HUES64 (cell line): ENCODE measurements around the gene UBAC2.

Experiments used
- H3K27ac ChIP-seq: 2 replicates; pipeline ENCODE4 v1.7.0; 2013; ENCODE audit warnings: low read depth, low read length, inconsistent platforms
- H3K27me3 ChIP-seq: 2 replicates; pipeline ENCODE4 v1.6.1; 2013; ENCODE audit warnings: mild to moderate bottlenecking, low read length; ENCODE audit not compliant: insufficient read depth
- H3K36me3 ChIP-seq: 2 replicates; pipeline ENCODE4 v1.6.1; 2013; ENCODE audit warnings: mild to moderate bottlenecking, low read length; ENCODE audit not compliant: insufficient read depth
- H3K4me1 ChIP-seq: 2 replicates; pipeline ENCODE4 v1.6.1; 2013; ENCODE audit warnings: mild to moderate bottlenecking, low read length, moderate library complexity; ENCODE audit not compliant: insufficient read depth
- H3K4me3 ChIP-seq: 2 replicates; pipeline ENCODE4 v1.5.1; 2013; ENCODE audit warnings: mild to moderate bottlenecking, low read length, moderate library complexity
- H3K9ac ChIP-seq: 2 replicates; pipeline ENCODE4 v1.6.1; 2013; ENCODE audit warnings: mild to moderate bottlenecking, low read depth, low read length
- H3K9me3 ChIP-seq: 2 replicates; pipeline ENCODE4 v1.6.1; 2013; ENCODE audit warnings: low read depth, low read length; ENCODE audit not compliant: insufficient read depth
- WGBS: fragments of 150-250, 120-280 bp; methylation state at CpG from one replicate; pipeline ENCODE4 v1.1.7; 2013; ENCODE audit warnings: missing lambda C conversion rate; 5-methylcytosine and 5-hydroxymethylcytosine counted together

UBAC2 gene

DNA sequence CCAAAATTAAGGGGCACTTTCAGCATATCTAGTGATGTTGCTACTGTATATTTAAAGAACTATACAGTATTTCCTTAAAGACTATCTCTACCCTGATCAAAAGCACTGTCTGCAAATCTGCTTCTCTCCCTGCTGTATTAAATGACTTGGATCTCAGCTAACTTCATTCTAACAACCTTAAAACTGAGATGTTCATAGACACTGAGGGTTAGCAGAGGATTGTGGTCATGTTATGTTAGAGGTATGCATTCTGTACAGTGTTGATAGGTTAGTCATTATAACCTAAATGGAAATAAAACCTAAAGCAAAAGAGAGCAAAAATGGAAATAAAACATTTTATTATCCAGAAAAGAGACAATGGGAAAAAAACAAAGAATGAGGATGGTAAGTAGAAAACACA lies 96.7 kb downstream of the UBAC2 start:
- H3K9ac ChIP-seq = no peak overlapping the region
- H3K4me3 ChIP-seq = no peak overlapping the region
- H3K9me3 ChIP-seq = no peaks in the 10 kb centered on the region
- no peaks in the 10 kb centered on the region for H3K4me1 ChIP-seq
- no peaks in the 10 kb centered on the region for H3K27me3 ChIP-seq
- no peak overlapping the region for H3K27ac ChIP-seq
- H3K36me3 ChIP-seq = no peaks in the 10 kb centered on the region

- Histone ChIP-seq H3K9ac (no peak overlapping the region), H3K27me3 (no peaks in the 10 kb centered on the region), H3K4me1 (no peaks in the 10 kb centered on the region), H3K36me3 (no peaks in the 10 kb centered on the region), H3K27ac (no peak overlapping the region), H3K9me3 (no peaks in the 10 kb centered on the region), H3K4me3 (no peak overlapping the region)
- 95% methylated on average over 1 of the region's 2 CpGs for WGBS
Observed at GRCh38 chr13:99298056-99298455, 97.4 kb downstream of the UBAC2 start.

- H3K27me3 ChIP-seq = no peaks in the 10 kb centered on the region
- no peaks in the 10 kb centered on the region for H3K4me1 ChIP-seq
- H3K9ac ChIP-seq = no peak overlapping the region
- H3K4me3 ChIP-seq = no peak overlapping the region
- H3K36me3 ChIP-seq = no peaks in the 10 kb centered on the region
- WGBS = 94% methylated on average over 3 of the region's 4 CpGs
- H3K27ac ChIP-seq = no peak overlapping the region
- no peaks in the 10 kb centered on the region for H3K9me3 ChIP-seq
Observed at GRCh38 chr13:99299256-99299919, 98.7 kb downstream of the UBAC2 start.

DNA sequence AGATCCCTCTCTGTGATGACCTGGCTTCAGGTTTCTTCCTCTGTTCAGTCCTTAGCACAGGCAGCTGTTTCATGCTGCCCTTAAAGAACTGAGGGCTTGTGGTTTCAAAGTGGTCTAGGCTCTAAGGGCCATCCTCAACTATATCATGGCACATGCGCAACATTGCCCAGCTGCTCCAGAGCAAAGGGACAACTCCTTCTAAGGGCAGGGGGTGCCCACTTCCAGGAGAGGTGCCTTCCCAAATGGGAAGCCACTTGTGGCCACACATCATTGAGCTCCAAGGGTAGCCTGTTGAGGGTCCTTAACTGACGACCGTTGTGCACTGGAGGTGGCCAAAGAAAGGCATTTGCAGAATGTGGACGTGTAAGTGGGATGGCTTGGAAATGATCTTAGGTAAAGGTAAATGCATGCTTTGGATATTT lies 99.3 kb downstream of the UBAC2 start:
- 83% methylated on average over 4 of the region's 4 CpGs for WGBS
- Histone ChIP-seq H3K9me3 (no peaks in the 10 kb centered on the region), H3K4me1 (no peaks in the 10 kb centered on the region), H3K27ac (no peak overlapping the region), H3K9ac (no peak overlapping the region), H3K4me3 (no peak overlapping the region), H3K36me3 (no peaks in the 10 kb centered on the region), H3K27me3 (no peaks in the 10 kb centered on the region)

DNA sequence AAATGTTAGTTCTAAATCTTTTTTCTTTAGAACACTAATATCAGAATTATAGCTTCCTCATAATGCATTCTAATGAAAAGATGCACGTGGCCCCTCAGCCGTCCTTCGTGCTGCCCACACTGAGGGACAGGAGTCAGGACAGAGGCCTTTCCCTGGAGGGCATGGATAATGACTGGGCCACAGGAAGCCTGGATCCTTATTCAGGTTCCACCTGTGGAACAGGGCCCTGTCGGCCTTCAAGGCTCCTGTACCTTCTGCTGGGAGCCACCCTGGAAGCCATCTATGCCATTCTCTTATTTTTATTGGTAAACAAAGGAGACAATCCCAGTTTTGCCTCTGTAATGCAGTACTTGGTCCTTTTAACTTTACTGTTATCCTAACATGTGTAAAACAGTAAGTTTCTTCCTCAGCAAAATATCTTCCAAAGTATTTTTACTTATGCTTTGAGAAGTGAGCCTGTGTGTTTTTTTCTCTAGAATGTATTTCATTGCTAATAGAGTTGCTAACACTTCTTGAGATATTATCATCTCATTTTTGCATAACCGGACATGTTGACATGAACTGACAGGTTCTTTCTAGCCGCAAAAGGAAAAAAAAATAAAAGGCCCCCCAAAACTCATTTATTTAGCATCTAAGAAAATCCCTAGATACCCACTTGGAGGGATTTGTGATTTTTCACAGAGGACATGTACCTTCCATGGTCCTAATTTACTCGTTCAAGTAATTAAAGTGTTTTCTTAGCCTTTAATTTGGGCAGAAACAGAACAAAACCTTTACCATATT lies 100.6 kb downstream of the UBAC2 start:
- no peak overlapping the region for H3K27ac ChIP-seq
- H3K4me1 ChIP-seq = 0 out of 2 replicates have a peak, but pooled peaks cover 2% of the 10 kb centered on the region
- WGBS = 94% methylated on average over 7 of the region's 7 CpGs
- no peaks in the 10 kb centered on the region for H3K9me3 ChIP-seq
- no peaks in the 10 kb centered on the region for H3K27me3 ChIP-seq
- H3K36me3 ChIP-seq = no peaks in the 10 kb centered on the region
- H3K9ac ChIP-seq = no peak overlapping the region
- H3K4me3 ChIP-seq = no peak overlapping the region

DNA sequence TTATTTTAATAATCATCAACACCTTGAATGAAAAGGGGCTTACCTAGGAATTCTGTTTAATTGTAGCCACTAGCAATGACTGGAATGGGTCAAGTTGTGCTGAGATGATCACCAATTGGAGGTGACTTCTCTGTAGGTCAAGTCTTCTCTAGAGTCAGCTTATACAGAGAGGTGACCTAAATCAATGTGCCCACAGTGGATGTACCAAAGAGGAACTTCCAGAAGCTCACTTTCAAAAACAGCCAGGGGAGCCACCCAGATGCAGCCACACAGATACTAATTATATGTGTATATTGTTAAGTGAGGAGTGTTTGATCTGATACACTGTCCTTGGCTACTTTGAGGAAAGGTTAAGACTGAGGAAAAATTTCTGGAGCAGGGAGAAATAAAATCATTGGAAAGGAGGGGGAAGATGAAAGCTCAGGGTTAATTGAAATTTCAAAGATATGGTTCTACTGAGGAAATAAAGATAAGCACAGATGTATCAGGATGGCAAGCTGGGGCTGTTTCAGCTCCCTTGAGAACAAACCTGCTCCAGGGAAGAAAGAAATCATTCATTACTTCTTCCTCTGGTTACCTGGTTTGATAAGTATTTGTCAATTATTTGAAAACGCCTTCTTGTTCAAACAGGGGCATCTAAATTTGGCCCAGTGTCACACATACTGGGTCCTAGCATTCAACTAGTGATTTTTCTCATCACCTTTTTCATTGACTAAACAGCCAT lies 101.4 kb downstream of the UBAC2 start:
- 100% methylated on average over 1 of the region's 1 CpG for WGBS
- no peaks in the 10 kb centered on the region for H3K27me3 ChIP-seq
- no peak overlapping the region for H3K27ac ChIP-seq
- no peaks in the 10 kb centered on the region for H3K9me3 ChIP-seq
- H3K9ac ChIP-seq = no peak overlapping the region
- H3K4me1 ChIP-seq = peaks cover 8% of the 10 kb centered on the region; the same call in 1 of the 2 replicates
- no peaks in the 10 kb centered on the region for H3K36me3 ChIP-seq
- H3K4me3 ChIP-seq = no peak overlapping the region

- Histone ChIP-seq H3K4me1 (peaks cover 16% of the 10 kb centered on the region; the same call in 1 of the 2 replicates), H3K9ac (no peak overlapping the region), H3K27ac (no peak overlapping the region), H3K4me3 (no peak overlapping the region), H3K27me3 (no peaks in the 10 kb centered on the region), H3K36me3 (no peaks in the 10 kb centered on the region), H3K9me3 (no peaks in the 10 kb centered on the region)
- 92% methylated on average over 8 of the region's 8 CpGs for WGBS
Observed at GRCh38 chr13:99302637-99303505, 102.2 kb downstream of the UBAC2 start.

- no peak overlapping the region for H3K27ac ChIP-seq
- no peak overlapping the region for H3K9ac ChIP-seq
- peaks cover 18% of the 10 kb centered on the region; the same call in 1 of the 2 replicates for H3K4me1 ChIP-seq
- H3K27me3 ChIP-seq = no peaks in the 10 kb centered on the region
- no peaks in the 10 kb centered on the region for H3K9me3 ChIP-seq
- H3K4me3 ChIP-seq = no peak overlapping the region
- WGBS = 93% methylated on average over 13 of the region's 14 CpGs
- no peaks in the 10 kb centered on the region for H3K36me3 ChIP-seq
Observed at GRCh38 chr13:99303863-99304521, 103.3 kb downstream of the UBAC2 start.

GRCh38 chr13:99304541-99304940 lies 103.9 kb downstream of the UBAC2 start:
- no peak overlapping the region for H3K4me3 ChIP-seq
- no peaks in the 10 kb centered on the region for H3K36me3 ChIP-seq
- H3K9me3 ChIP-seq = no peaks in the 10 kb centered on the region
- no peak overlapping the region for H3K9ac ChIP-seq
- 81% methylated on average over 1 of the region's 4 CpGs for WGBS
- H3K4me1 ChIP-seq = peaks cover 18% of the 10 kb centered on the region; the same call in 1 of the 2 replicates
- H3K27me3 ChIP-seq = no peaks in the 10 kb centered on the region
- no peak overlapping the region for H3K27ac ChIP-seq

- no peaks in the 10 kb centered on the region for H3K27me3 ChIP-seq
- H3K36me3 ChIP-seq = no peaks in the 10 kb centered on the region
- peaks cover 18% of the 10 kb centered on the region; the same call in 1 of the 2 replicates for H3K4me1 ChIP-seq
- H3K4me3 ChIP-seq = no peak overlapping the region
- 82% methylated on average over 5 of the region's 5 CpGs for WGBS
- no peak overlapping the region for H3K9ac ChIP-seq
- no peak overlapping the region for H3K27ac ChIP-seq
- H3K9me3 ChIP-seq = no peaks in the 10 kb centered on the region
Observed at GRCh38 chr13:99305158-99305557, 104.5 kb downstream of the UBAC2 start.
